Measurements from ENCODE around the gene INVS.

Gene INVS

GRCh38 chr9:100350188-100350587 lies 251.1 kb downstream of the INVS start:
- no peak for DNase-seq
